AG04449 (cell line): ENCODE measurements around the gene ECHDC3.
A peak's percentile ranks its signal among the peaks of the same experiment; 100 is the strongest.

Experiments used
- CTCF ChIA-PET: fragments of 350-600 bp; formaldehyde crosslinking; extraction: SDS; loops from one replicate; lab custom pipeline; 2021; ENCODE audit warnings: antibody characterized with exemption; lab: Yijun Ruan, JAX
- POLR2A ChIA-PET: fragments of 400-600, 350-600 bp; formaldehyde crosslinking; extraction: SDS; loops from one replicate; lab custom pipeline; 2020; ENCODE audit warnings: antibody characterized with exemption, inconsistent platforms; lab: Yijun Ruan, JAX
- DNase-seq: peaks from one replicate; pipeline ENCODE4 v3.0.0-alpha.2; 2010; ENCODE audit warnings: low read depth, low spot score
- H3K4me3 ChIP-seq: 2 replicates; pipeline ENCODE4 v1.5.1; 2011; ENCODE audit warnings: low read depth, mild to moderate bottlenecking, control low read depth, low read length
- TF ChIP-seq, protein P1 (sequence below): IDR thresholded peaks from one replicate; pipeline ENCODE4 v1.5.1; 2011; ENCODE audit warnings: mild to moderate bottlenecking, moderate library complexity, low read length, control low read depth, inconsistent platforms; ENCODE audit not compliant: insufficient read depth; ENCODE audit errors: missing control alignments

ECHDC3 gene

DNA sequence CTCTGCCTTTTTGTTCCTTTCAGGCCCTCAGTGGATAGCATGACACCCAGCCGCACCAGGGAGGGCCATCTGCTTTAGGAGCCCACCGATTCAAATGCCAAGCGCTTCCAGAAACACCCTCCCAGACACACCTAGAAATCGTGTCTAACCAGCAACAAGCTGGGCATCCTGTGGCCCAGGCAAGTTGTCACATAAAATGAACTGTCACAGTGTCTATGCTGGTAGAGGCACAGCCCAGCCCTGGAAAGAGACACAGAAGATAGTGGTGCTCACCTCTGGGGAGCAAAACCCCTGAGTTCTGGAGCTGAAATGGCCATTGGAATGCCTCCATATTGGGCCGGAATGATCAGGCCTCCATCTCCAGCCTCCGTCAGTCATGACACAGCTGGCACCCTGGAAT is 38.9 kb downstream of the ECHDC3 start:
- DNase-seq, result no peak
- no peak overlapping the region for H3K4me3 ChIP-seq
- ChIA-PET POLR2A (no interaction called here), CTCF (interaction anchor here (1.2 to 6.2 kb wide), 7 partner anchors 7 to 204 kb away, joined by 4 to 94 read pairs (median 19); no protein-coding TSS in a partner anchor)
- TF ChIP-seq, protein P1, sequence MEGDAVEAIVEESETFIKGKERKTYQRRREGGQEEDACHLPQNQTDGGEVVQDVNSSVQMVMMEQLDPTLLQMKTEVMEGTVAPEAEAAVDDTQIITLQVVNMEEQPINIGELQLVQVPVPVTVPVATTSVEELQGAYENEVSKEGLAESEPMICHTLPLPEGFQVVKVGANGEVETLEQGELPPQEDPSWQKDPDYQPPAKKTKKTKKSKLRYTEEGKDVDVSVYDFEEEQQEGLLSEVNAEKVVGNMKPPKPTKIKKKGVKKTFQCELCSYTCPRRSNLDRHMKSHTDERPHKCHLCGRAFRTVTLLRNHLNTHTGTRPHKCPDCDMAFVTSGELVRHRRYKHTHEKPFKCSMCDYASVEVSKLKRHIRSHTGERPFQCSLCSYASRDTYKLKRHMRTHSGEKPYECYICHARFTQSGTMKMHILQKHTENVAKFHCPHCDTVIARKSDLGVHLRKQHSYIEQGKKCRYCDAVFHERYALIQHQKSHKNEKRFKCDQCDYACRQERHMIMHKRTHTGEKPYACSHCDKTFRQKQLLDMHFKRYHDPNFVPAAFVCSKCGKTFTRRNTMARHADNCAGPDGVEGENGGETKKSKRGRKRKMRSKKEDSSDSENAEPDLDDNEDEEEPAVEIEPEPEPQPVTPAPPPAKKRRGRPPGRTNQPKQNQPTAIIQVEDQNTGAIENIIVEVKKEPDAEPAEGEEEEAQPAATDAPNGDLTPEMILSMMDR, result no peak

DNA sequence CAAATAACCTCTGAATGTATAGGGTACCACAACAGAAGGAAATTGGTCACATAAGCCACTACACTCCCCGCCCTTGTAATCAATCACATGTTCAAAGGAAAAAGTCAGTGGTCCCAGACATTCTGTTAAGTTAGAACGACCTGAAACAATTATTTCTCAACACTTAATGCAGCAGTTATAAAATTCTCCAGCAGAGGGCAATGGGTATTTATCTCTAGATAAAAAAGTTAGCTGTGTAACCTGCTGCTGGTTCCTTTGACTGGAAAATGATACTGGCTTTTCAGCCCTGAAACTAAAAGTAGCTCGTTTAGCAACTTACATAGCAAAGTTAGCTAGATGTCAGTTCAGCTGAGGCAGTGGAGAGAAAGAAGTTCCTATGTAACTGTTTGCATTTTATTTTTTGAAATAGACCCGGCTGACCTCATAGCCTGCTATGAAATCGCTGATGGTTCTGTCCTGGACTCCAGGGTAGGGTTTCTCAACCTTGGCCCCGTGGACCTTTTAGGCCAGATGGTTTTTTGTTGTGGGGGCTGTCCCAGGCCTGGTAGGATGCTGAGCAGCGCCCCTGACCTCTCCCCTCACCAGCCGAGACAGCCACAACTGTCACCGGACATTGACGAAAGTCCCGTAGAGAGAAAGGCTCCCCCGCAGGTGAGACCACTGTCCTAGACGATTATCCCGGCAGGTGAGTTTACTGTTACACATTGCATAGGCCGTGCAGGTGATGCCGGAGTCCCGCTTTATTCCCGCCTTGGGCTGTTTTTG is 40.8 kb downstream of the ECHDC3 start:
- no peak for DNase-seq
- TF ChIP-seq, protein P1, result peak; percentile 39
- ChIA-PET CTCF (interaction anchor here (0.6 to 6.2 kb wide), 34 partner anchors 9 to 1292 kb away, joined by 3 to 94 read pairs (median 4); no protein-coding TSS in a partner anchor), POLR2A (no interaction called here)
- H3K4me3 ChIP-seq, result no peak overlapping the region

DNA sequence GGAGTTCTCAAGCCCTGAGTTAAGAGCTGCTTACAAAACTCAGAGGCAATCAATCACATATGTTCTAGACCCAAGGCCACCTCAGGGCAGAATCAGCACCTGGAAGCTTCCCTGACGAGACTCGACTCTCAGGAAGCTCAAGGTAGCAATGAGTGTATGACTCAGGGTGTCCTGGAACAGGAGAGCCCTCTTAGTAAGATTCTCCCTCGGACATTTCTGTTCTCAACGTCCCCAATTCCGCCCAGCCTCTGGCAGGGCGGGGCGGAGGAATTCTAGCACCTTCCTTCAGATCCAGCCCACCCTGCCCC is 41.3 kb downstream of the ECHDC3 start:
- no peak for DNase-seq
- TF ChIP-seq, protein P1, result no peak
- POLR2A ChIA-PET, result no interaction called here
- CTCF ChIA-PET, result interaction anchor here (0.6 to 6.2 kb wide), 24 partner anchors 9 to 1291 kb away, joined by 3 to 94 read pairs (median 6); no protein-coding TSS in a partner anchor
- H3K4me3 ChIP-seq, result no peak overlapping the region

DNA sequence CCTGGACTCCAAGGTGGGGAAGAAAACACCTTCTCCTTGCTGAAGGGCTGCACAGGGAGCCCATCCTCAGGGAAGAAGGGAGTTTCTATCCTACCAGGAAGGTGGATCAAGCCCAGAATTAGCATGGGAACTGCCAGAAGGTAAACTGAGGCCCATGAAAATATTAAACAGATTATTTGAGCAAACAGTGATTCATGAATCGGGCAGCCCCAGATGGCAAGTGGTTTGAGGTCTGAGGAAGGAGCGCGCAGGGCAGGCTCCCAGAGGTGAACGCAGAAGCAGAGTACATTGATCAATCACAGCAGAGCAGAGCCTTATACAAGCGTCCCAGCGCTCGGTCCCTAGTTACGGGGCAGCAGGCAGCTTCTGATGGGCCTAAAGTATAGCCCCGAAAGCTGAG is 45.2 kb downstream of the ECHDC3 start:
- no peak for DNase-seq
- ChIA-PET POLR2A (no interaction called here), CTCF (interaction anchor here (2.8 kb wide), 1 partner anchor 199 kb away, joined by 10 read pairs; no protein-coding TSS in a partner anchor)
- no peak overlapping the region for H3K4me3 ChIP-seq
- TF ChIP-seq, protein P1, result no peak

DNA sequence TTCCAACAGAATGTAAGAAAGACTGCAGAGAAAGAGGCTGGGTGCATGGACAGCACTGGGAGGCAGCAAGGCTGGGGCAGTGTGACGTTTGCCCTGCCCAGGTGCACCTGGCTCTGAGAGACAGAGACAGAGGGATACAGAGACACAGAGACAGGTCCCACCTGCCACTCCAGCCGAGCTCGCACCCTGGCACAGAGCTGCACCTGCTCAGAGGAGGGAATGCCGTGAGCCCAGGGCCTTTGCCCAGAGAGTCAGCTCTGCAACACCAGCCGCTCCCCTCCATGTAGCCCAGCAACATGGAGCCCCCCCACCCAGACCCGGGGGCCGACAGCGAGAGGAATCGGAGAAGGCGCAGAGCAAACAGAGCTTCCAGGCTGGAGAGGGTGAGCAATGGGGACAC is 45.7 kb downstream of the ECHDC3 start:
- POLR2A ChIA-PET, result no interaction called here
- TF ChIP-seq, protein P1, result no peak
- CTCF ChIA-PET, result interaction anchor here (2.8 kb wide), 1 partner anchor 198 kb away, joined by 10 read pairs; no protein-coding TSS in a partner anchor
- no peak overlapping the region for H3K4me3 ChIP-seq
- no peak for DNase-seq

DNA sequence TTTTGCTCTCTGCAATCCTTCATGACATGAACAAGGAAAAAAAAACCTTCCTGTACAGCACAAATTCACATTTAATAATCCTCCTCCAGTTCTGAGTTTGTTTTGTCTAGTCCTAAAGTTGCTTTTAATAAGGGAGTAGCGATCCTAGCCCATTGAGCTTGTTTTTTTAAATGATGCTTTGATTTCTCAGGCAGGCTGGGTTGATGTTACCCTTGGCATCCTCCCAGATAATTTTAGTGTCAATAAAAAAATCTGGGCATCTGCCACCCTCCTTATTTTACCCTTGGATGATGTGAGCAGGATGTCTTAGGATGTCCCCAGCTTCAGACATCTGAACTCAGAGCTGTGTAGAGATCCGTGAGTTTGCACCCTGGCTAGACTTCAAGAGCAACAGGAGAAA is 47.1 kb downstream of the ECHDC3 start:
- DNase-seq, result no peak
- POLR2A ChIA-PET, result interaction anchor here (0.6 kb wide), 1 partner anchor 12 kb away, joined by 5 read pairs; no protein-coding TSS in a partner anchor
- TF ChIP-seq, protein P1, result no peak
- no peak overlapping the region for H3K4me3 ChIP-seq
- CTCF ChIA-PET, result interaction anchor here (1.0 to 5.7 kb wide), 7 partner anchors 7 to 201 kb away, joined by 3 to 42 read pairs (median 6); no protein-coding TSS in a partner anchor
